WTC11 (cell line): ENCODE measurements around the gene KCNK17. TPM values are rescaled to one million over a fixed set of nuclear protein-coding genes. Genes with fewer than 3 reads are reported as not detected.

Experiments used
- ATAC-seq: fragments of 200-7000 bp; cut with Tn5 transposase; 2 replicates; pipeline ENCODE4 v1.10.0; 2021; ENCODE audit warnings: mild to moderate bottlenecking, moderate library complexity
- CTCF ChIA-PET: fragments of 300-600 bp; sonication (Branson Sonifier 250); formaldehyde crosslinking; loops from one replicate; lab custom pipeline; 2021; ENCODE audit warnings: antibody characterized with exemption; lab: Charles Lee
- POLR2A ChIA-PET: fragments of 350-600 bp; sonication (Branson Sonifier 250); formaldehyde crosslinking; loops from one replicate; lab custom pipeline; 2021; ENCODE audit warnings: antibody characterized with exemption; lab: Charles Lee
- DNase-seq: peaks from one replicate; pipeline ENCODE4 v3.0.0; 2021; ENCODE audit warnings: low spot score
- H3K27ac Mint-ChIP-seq: 2 replicates; pipeline ENCODE4 v1.8.0; 2021; ENCODE audit warnings: mixed read lengths
- H3K27me3 Mint-ChIP-seq: 2 replicates; pipeline ENCODE4 v1.8.0; 2021; ENCODE audit warnings: low read depth, mild to moderate bottlenecking, moderate library complexity, mixed read lengths
- H3K36me3 Mint-ChIP-seq: 2 replicates; pipeline ENCODE4 v1.8.0; 2021; ENCODE audit warnings: mixed read lengths
- H3K4me1 Mint-ChIP-seq: 2 replicates; pipeline ENCODE4 v1.8.0; 2022; ENCODE audit warnings: mixed read lengths
- H3K4me3 Mint-ChIP-seq: 2 replicates; pipeline ENCODE4 v1.8.0; 2021; ENCODE audit warnings: mild to moderate bottlenecking, moderate library complexity, mixed read lengths
- H3K9me3 Mint-ChIP-seq: 2 replicates; pipeline ENCODE4 v1.8.0; 2021; ENCODE audit warnings: mixed read lengths
- CREB1 ChIP-seq: sonication (generic); formaldehyde crosslinking; IDR thresholded peaks from 2 replicates; pipeline ENCODE4 v1.8.0; 2023; ENCODE audit warnings: mild to moderate bottlenecking, missing genetic modification reagents
- NFATC4 ChIP-seq: fragments of 250-450 bp; sonication (Bioruptor Pico); IDR thresholded peaks from 2 replicates; pipeline ENCODE4 v1.9.0; 2021; ENCODE audit warnings: mild to moderate bottlenecking
- NR2C2 ChIP-seq: sonication (generic); formaldehyde crosslinking; IDR thresholded peaks from 2 replicates; pipeline ENCODE4 v1.8.0; 2022; ENCODE audit warnings: mild to moderate bottlenecking, missing genetic modification reagents
- SOX15 ChIP-seq: fragments of 250-450 bp; sonication (Bioruptor Pico); IDR thresholded peaks from 2 replicates; pipeline ENCODE4 v1.9.0; 2021; ENCODE audit warnings: mild to moderate bottlenecking
- total RNA-seq: library from RNA; stranded (reverse); gene quantifications from 3 replicates; pipeline ENCODE4 v1.2.3, GENCODE V29; 2021
- TF ChIP-seq, protein P1 (sequence below): sonication (generic); formaldehyde crosslinking; IDR thresholded peaks from 2 replicates; pipeline ENCODE4 v1.8.0; 2022; ENCODE audit warnings: missing genetic modification reagents
- TF ChIP-seq, protein P2 (sequence below): sonication (generic); formaldehyde crosslinking; IDR thresholded peaks from 2 replicates; pipeline ENCODE4 v1.8.1; 2023; ENCODE audit warnings: mild to moderate bottlenecking, missing genetic modification reagents, borderline replicate concordance
- TF ChIP-seq, protein P3 (sequence below): sonication (generic); formaldehyde crosslinking; IDR thresholded peaks from 2 replicates; pipeline ENCODE4 v1.8.0; 2022; ENCODE audit warnings: mild to moderate bottlenecking, missing genetic modification reagents
- TF ChIP-seq, protein P4 (sequence below): sonication (generic); formaldehyde crosslinking; IDR thresholded peaks from 2 replicates; pipeline ENCODE4 v1.8.0; 2023; ENCODE audit warnings: missing genetic modification reagents
- TF ChIP-seq, protein P5 (sequence below): fragments of 200-600 bp; IDR thresholded peaks from 2 replicates; pipeline ENCODE4 v1.8.0; 2022; ENCODE audit warnings: antibody characterized with exemption
- TF ChIP-seq, protein P6 (sequence below): sonication (generic); formaldehyde crosslinking; IDR thresholded peaks from 2 replicates; pipeline ENCODE4 v1.8.0; 2022; ENCODE audit warnings: mild to moderate bottlenecking, missing genetic modification reagents

Gene KCNK17
- total RNA-seq, 1 experiment from 2014 or later, result 2.1 TPM

DNA sequence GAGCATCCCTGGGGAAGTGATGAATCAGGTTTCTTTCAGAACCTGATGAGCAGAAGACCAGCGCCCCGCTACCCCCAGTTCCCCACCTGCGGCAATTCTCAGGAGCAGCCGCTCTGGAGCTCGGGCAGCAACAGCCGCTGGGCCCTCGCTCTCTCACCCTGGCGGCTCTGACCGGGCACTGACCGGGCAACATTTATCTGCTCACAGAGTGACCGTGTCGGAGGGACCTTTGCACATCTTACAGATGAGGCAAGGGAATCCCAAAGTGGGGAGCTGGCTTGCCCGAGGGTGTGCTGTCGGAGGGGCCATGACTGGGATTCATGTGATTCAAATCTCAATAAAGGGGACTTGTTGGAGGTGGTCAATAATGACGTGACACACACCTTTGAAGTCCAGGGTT lies 34.5 kb upstream of the KCNK17 start (continued):
- TF ChIP-seq, protein P1, sequence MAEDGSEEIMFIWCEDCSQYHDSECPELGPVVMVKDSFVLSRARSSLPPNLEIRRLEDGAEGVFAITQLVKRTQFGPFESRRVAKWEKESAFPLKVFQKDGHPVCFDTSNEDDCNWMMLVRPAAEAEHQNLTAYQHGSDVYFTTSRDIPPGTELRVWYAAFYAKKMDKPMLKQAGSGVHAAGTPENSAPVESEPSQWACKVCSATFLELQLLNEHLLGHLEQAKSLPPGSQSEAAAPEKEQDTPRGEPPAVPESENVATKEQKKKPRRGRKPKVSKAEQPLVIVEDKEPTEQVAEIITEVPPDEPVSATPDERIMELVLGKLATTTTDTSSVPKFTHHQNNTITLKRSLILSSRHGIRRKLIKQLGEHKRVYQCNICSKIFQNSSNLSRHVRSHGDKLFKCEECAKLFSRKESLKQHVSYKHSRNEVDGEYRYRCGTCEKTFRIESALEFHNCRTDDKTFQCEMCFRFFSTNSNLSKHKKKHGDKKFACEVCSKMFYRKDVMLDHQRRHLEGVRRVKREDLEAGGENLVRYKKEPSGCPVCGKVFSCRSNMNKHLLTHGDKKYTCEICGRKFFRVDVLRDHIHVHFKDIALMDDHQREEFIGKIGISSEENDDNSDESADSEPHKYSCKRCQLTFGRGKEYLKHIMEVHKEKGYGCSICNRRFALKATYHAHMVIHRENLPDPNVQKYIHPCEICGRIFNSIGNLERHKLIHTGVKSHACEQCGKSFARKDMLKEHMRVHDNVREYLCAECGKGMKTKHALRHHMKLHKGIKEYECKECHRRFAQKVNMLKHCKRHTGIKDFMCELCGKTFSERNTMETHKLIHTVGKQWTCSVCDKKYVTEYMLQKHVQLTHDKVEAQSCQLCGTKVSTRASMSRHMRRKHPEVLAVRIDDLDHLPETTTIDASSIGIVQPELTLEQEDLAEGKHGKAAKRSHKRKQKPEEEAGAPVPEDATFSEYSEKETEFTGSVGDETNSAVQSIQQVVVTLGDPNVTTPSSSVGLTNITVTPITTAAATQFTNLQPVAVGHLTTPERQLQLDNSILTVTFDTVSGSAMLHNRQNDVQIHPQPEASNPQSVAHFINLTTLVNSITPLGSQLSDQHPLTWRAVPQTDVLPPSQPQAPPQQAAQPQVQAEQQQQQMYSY (CRISPR knock-in tag), result no peak
- TF ChIP-seq CREB1 (CRISPR knock-in tag) (no peak), NR2C2 (CRISPR knock-in tag) (no peak), NFATC4 (CRISPR knock-in tag) (no peak), SOX15 (CRISPR knock-in tag) (no peak)
- TF ChIP-seq, protein P2, sequence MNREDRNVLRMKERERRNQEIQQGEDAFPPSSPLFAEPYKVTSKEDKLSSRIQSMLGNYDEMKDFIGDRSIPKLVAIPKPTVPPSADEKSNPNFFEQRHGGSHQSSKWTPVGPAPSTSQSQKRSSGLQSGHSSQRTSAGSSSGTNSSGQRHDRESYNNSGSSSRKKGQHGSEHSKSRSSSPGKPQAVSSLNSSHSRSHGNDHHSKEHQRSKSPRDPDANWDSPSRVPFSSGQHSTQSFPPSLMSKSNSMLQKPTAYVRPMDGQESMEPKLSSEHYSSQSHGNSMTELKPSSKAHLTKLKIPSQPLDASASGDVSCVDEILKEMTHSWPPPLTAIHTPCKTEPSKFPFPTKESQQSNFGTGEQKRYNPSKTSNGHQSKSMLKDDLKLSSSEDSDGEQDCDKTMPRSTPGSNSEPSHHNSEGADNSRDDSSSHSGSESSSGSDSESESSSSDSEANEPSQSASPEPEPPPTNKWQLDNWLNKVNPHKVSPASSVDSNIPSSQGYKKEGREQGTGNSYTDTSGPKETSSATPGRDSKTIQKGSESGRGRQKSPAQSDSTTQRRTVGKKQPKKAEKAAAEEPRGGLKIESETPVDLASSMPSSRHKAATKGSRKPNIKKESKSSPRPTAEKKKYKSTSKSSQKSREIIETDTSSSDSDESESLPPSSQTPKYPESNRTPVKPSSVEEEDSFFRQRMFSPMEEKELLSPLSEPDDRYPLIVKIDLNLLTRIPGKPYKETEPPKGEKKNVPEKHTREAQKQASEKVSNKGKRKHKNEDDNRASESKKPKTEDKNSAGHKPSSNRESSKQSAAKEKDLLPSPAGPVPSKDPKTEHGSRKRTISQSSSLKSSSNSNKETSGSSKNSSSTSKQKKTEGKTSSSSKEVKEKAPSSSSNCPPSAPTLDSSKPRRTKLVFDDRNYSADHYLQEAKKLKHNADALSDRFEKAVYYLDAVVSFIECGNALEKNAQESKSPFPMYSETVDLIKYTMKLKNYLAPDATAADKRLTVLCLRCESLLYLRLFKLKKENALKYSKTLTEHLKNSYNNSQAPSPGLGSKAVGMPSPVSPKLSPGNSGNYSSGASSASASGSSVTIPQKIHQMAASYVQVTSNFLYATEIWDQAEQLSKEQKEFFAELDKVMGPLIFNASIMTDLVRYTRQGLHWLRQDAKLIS, result no peak
- TF ChIP-seq, protein P3, sequence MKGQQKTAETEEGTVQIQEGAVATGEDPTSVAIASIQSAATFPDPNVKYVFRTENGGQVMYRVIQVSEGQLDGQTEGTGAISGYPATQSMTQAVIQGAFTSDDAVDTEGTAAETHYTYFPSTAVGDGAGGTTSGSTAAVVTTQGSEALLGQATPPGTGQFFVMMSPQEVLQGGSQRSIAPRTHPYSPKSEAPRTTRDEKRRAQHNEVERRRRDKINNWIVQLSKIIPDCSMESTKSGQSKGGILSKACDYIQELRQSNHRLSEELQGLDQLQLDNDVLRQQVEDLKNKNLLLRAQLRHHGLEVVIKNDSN (CRISPR knock-in tag), result no peak
- TF ChIP-seq, protein P4, sequence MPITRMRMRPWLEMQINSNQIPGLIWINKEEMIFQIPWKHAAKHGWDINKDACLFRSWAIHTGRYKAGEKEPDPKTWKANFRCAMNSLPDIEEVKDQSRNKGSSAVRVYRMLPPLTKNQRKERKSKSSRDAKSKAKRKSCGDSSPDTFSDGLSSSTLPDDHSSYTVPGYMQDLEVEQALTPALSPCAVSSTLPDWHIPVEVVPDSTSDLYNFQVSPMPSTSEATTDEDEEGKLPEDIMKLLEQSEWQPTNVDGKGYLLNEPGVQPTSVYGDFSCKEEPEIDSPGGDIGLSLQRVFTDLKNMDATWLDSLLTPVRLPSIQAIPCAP, result no peak

DNA sequence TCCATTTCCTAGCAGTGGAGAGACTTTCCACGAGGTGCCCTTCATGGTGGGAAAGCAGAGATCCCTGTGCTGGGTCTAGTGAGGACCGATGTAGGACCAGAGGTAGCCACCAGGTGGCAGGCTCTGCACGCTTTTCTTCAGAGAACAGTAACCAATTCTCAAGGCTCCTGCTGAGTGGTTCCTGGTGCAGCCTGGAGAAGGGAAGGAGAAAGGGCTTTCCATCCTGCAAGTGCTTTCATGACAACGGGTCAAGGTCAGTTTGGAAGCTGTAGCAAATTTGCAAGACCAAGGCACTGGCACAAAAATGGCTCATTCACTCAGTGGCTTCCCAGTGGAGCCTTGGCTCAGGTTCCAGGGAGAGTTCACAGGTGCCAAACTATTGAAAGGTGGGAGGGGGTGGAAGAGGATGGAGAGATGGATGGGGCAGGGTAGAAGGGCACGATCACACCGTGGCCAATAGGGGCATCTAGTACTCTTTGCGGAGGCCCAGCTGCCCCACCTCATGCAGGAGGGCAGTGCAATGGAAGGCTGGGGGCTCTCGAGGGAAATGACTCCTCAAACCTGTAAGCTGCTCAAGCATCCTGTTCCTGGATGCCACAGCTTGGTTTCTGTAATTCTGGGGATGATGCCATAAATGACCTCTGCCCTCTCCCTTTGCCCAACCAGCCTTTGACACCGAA lies 33.8 kb upstream of the KCNK17 start:
- no peaks in the 10 kb centered on the region for H3K27me3 Mint-ChIP-seq
- TF ChIP-seq, protein P5, sequence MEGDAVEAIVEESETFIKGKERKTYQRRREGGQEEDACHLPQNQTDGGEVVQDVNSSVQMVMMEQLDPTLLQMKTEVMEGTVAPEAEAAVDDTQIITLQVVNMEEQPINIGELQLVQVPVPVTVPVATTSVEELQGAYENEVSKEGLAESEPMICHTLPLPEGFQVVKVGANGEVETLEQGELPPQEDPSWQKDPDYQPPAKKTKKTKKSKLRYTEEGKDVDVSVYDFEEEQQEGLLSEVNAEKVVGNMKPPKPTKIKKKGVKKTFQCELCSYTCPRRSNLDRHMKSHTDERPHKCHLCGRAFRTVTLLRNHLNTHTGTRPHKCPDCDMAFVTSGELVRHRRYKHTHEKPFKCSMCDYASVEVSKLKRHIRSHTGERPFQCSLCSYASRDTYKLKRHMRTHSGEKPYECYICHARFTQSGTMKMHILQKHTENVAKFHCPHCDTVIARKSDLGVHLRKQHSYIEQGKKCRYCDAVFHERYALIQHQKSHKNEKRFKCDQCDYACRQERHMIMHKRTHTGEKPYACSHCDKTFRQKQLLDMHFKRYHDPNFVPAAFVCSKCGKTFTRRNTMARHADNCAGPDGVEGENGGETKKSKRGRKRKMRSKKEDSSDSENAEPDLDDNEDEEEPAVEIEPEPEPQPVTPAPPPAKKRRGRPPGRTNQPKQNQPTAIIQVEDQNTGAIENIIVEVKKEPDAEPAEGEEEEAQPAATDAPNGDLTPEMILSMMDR, result peak; percentile 91
- TF ChIP-seq, protein P6, sequence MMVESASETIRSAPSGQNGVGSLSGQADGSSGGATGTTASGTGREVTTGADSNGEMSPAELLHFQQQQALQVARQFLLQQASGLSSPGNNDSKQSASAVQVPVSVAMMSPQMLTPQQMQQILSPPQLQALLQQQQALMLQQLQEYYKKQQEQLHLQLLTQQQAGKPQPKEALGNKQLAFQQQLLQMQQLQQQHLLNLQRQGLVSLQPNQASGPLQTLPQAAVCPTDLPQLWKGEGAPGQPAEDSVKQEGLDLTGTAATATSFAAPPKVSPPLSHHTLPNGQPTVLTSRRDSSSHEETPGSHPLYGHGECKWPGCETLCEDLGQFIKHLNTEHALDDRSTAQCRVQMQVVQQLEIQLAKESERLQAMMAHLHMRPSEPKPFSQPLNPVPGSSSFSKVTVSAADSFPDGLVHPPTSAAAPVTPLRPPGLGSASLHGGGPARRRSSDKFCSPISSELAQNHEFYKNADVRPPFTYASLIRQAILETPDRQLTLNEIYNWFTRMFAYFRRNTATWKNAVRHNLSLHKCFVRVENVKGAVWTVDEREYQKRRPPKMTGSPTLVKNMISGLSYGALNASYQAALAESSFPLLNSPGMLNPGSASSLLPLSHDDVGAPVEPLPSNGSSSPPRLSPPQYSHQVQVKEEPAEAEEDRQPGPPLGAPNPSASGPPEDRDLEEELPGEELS (CRISPR knock-in tag), result no peak
- H3K4me3 Mint-ChIP-seq, result no peak overlapping the region
- CTCF ChIA-PET, result interaction anchor here (0.6 to 2.2 kb wide), 9 partner anchors 9 to 366 kb away, joined by 3 to 9 read pairs (median 3); no protein-coding TSS in a partner anchor
- no peak overlapping the region for H3K27ac Mint-ChIP-seq
- no peaks in the 10 kb centered on the region for H3K36me3 Mint-ChIP-seq
- H3K9me3 Mint-ChIP-seq, result peaks cover 3% of the 10 kb centered on the region
- POLR2A ChIA-PET, result no interaction called here
- ATAC-seq (peak; percentile 77), DNase-seq (peak; percentile 87)
- H3K4me1 Mint-ChIP-seq, result peaks cover 25% of the 10 kb centered on the region
